HG02870 (cell line): ENCODE results near the gene RPL41.
"Not testable (repeated sequence)": the region's sequence is repeated elsewhere in the genome, so short reads cannot be mapped to it uniquely, and the experiment has no call there.

Experiments
- ATAC-seq: cut with Tn5 transposase; IDR thresholded peaks from one replicate; pipeline ENCODE4 v1.9.1; 2021; ENCODE audit warnings: mild to moderate bottlenecking, moderate library complexity; ENCODE audit not compliant: unreplicated experiment

The RPL41 gene

GRCh38 chr12:56153678-56154065 is 37.2 kb downstream of the RPL41 start:
- ATAC-seq = no peak

- no peak for ATAC-seq
Observed at GRCh38 chr12:56154246-56154771, 37.9 kb downstream of the RPL41 start.

- no peak for ATAC-seq
Observed at GRCh38 chr12:56154818-56155217, 38.4 kb downstream of the RPL41 start.

GRCh38 chr12:56155256-56155845 is 38.9 kb downstream of the RPL41 start:
- ATAC-seq = no peak

GRCh38 chr12:56156464-56157200 is 40.2 kb downstream of the RPL41 start:
- not testable (repeated sequence) for ATAC-seq

- ATAC-seq = no peak
Observed at GRCh38 chr12:56157201-56158028, 41.0 kb downstream of the RPL41 start.

- peak; percentile 85 for ATAC-seq
Observed at GRCh38 chr12:56158029-56158925, 41.8 kb downstream of the RPL41 start, which contains the start of gene MYL6. MYL6 (plus strand) TSS chr12:56158359; CDS start chr12:56158402, 43 bp downstream.

- no peak for ATAC-seq
Observed at GRCh38 chr12:56158926-56159461, 42.6 kb downstream of the RPL41 start.

GRCh38 chr12:56159482-56160192 is 43.2 kb downstream of the RPL41 start:
- ATAC-seq = no peak

GRCh38 chr12:56160193-56160763 is 43.8 kb downstream of the RPL41 start:
- ATAC-seq = no peak

GRCh38 chr12:56160894-56161689 is 44.7 kb downstream of the RPL41 start:
- no peak for ATAC-seq

- ATAC-seq = no peak
Observed at GRCh38 chr12:56161690-56162351, 45.4 kb downstream of the RPL41 start.

- ATAC-seq = no peak
Observed at GRCh38 chr12:56162468-56163290, 46.2 kb downstream of the RPL41 start.

GRCh38 chr12:56163533-56164344 is 47.3 kb downstream of the RPL41 start:
- no peak for ATAC-seq

GRCh38 chr12:56164345-56164729 is 47.9 kb downstream of the RPL41 start:
- ATAC-seq = no peak

GRCh38 chr12:56165369-56165768 is 48.9 kb downstream of the RPL41 start:
- ATAC-seq = no peak
